HepG2 (cell line): Measurements from ENCODE around the gene EVC. TPM values are rescaled to one million over a fixed set of nuclear protein-coding genes. Genes with fewer than 3 reads are reported as not detected.

Source experiments
- ATAC-seq: fragments of 200-7000 bp; cut with Tn5 transposase; 3 replicates; pipeline ENCODE4 v1.9.1; 2020; ENCODE audit warnings: mild to moderate bottlenecking, moderate library complexity
- BruUV-seq: library from RNA; stranded (reverse); fragments of 400-500 nt; replicated peaks from 2 replicates; lab custom pipeline; 2021; lab: Mats Ljungman, UMichigan
- CTCF ChIA-PET: fragments of 300-600 bp; formaldehyde crosslinking; extraction: SDS; loops from one replicate; lab custom pipeline; 2021; ENCODE audit warnings: low total read pairs, inconsistent platforms, low intra/inter-chr PET ratio; lab: Yijun Ruan, JAX
- POLR2A ChIA-PET: fragments of 350-600 bp; sonication (Branson Sonifier 250); formaldehyde crosslinking; loops from one replicate; lab custom pipeline; 2020; ENCODE audit warnings: antibody characterized with exemption, inconsistent platforms; lab: Yijun Ruan, JAX
- DNase-seq: peaks from one replicate; pipeline ENCODE4 v3.0.0-alpha.2; 2015; ENCODE audit warnings: low spot score
- FAIRE-seq: peaks from 3 replicates; lab custom pipeline; 2011; peaks lifted over from hg19 to GRCh38; lab: Jason Lieb, UNC
- H2AFZ ChIP-seq: one replicate; pipeline ENCODE4 v1.6.1; 2011; ENCODE audit warnings: low read length, inconsistent platforms
- H3K27ac ChIP-seq: fragments of 300-600 bp; 3 replicates; pipeline ENCODE4 v1.8.0; 2011; ENCODE audit warnings: mixed run types, mild to moderate bottlenecking, mixed read lengths, low read length, inconsistent platforms; ENCODE audit not compliant: insufficient read depth; ENCODE audit errors: extremely low read length
- H3K27me3 ChIP-seq, 2 experiments: fragments of 200-600 bp in 1 of 2; 2 replicates in 1 of 2; 3 replicates in 1 of 2; pipeline versions ENCODE4 v1.6.0 to v1.8.0; 2011; ENCODE audit warnings: low read length in 2 of 2, mild to moderate bottlenecking in 2 of 2, moderate library complexity in 2 of 2, inconsistent platforms in 1 of 2; ENCODE audit not compliant: insufficient read depth in 2 of 2, control insufficient read depth in 1 of 2
- H3K36me3 ChIP-seq, 2 experiments: fragments of 200-600 bp in 1 of 2; replicated peaks in 1 of 2; 2 replicates in 1 of 2; 3 replicates in 1 of 2; pipeline versions ENCODE4 v1.5.1 to v1.8.0; 2011; ENCODE audit warnings: low read length in 2 of 2, inconsistent platforms in 1 of 2; ENCODE audit not compliant: insufficient read depth in 2 of 2, control insufficient read depth in 1 of 2
- H3K4me1 ChIP-seq: 2 replicates; pipeline ENCODE4 v1.5.1; 2012; ENCODE audit warnings: low read length, inconsistent platforms; ENCODE audit not compliant: insufficient read depth
- H3K4me2 ChIP-seq: 2 replicates; pipeline ENCODE4 v1.6.0; 2011; ENCODE audit warnings: low read depth, low read length, inconsistent platforms
- H3K4me3 ChIP-seq, 3 experiments: fragments of 200-600 bp in 1 of 3; sonication (generic), shearing (Covaris generic) in 1 of 3; replicated peaks in 1 of 3; 2 replicates each; pipeline ENCODE4 v1.5.1; 2011 to 2016; ENCODE audit warnings: low read length in 3 of 3, inconsistent platforms in 2 of 3, low read depth in 2 of 3, mild to moderate bottlenecking in 2 of 3, control low read depth in 1 of 3, mixed read lengths in 1 of 3; ENCODE audit not compliant: insufficient read depth in 1 of 3
- H3K79me2 ChIP-seq: one replicate; pipeline ENCODE4 v1.6.1; 2011; ENCODE audit warnings: low read length, inconsistent platforms; ENCODE audit not compliant: insufficient read depth
- H3K9ac ChIP-seq: 2 replicates; pipeline ENCODE4 v1.6.0; 2011; ENCODE audit warnings: mild to moderate bottlenecking, low read depth, low read length, inconsistent platforms; ENCODE audit not compliant: insufficient read depth
- H3K9me3 ChIP-seq: 2 replicates; pipeline ENCODE4 v1.5.1; 2012; ENCODE audit warnings: mild to moderate bottlenecking, low read length
- H4K20me1 ChIP-seq: 2 replicates; pipeline ENCODE4 v1.6.0; 2011; ENCODE audit warnings: inconsistent platforms, mild to moderate bottlenecking, low read length, moderate library complexity; ENCODE audit not compliant: insufficient read depth
- ARID4A ChIP-seq: sonication (generic); formaldehyde crosslinking; IDR thresholded peaks from 2 replicates; pipeline ENCODE4 v1.5.0; 2020; ENCODE audit warnings: mild to moderate bottlenecking, missing genetic modification reagents, borderline replicate concordance
- ATF1 ChIP-seq: IDR thresholded peaks from 2 replicates; pipeline ENCODE4 v1.6.1; 2016; ENCODE audit warnings: mild to moderate bottlenecking, control low read depth
- FOXO1 ChIP-seq: sonication (generic); formaldehyde crosslinking; IDR thresholded peaks from 2 replicates; pipeline ENCODE4 v1.4.0; 2020; ENCODE audit warnings: missing genetic modification reagents
- NFE2 ChIP-seq: sonication (generic); formaldehyde crosslinking; IDR thresholded peaks from 2 replicates; pipeline ENCODE4 v1.4.0; 2020; ENCODE audit warnings: missing genetic modification reagents
- THAP7 ChIP-seq: sonication (generic); formaldehyde crosslinking; IDR thresholded peaks from 2 replicates; pipeline ENCODE4 v1.8.1; 2023; ENCODE audit warnings: mild to moderate bottlenecking, missing genetic modification reagents
- TP53 ChIP-seq: sonication (generic); formaldehyde crosslinking; conservative IDR thresholded peaks from 2 replicates; pipeline ENCODE4 v1.4.0; 2020; ENCODE audit warnings: missing genetic modification reagents
- ZFYVE20 ChIP-seq: sonication (generic); formaldehyde crosslinking; IDR thresholded peaks from 2 replicates; pipeline ENCODE4 v1.8.0; 2023; ENCODE audit warnings: low read depth, mild to moderate bottlenecking, moderate library complexity, missing genetic modification reagents, borderline replicate concordance
- ZNF629 ChIP-seq: sonication (generic); formaldehyde crosslinking; conservative IDR thresholded peaks from 2 replicates; pipeline ENCODE4 v1.5.0; 2020; ENCODE audit warnings: missing genetic modification reagents
- ZSCAN12 ChIP-seq: sonication (generic); formaldehyde crosslinking; IDR thresholded peaks from 2 replicates; pipeline ENCODE4 v1.9.0; 2021; ENCODE audit warnings: mild to moderate bottlenecking, missing genetic modification reagents
- WGBS: methylation state at CpG from one replicate; pipeline ENCODE4 v1.1.6; 2017; ENCODE audit warnings: low lambda C conversion rate; 5-methylcytosine and 5-hydroxymethylcytosine counted together
- in situ Hi-C: cut with HindIII; loops from 2 replicates; pipeline ENCODE4 v1.10.0; 2017; ENCODE audit warnings: low pct_unique_long_range_greater_than_20kb; ENCODE audit not compliant: extremely low pct_ligation_motif_present
- intact Hi-C: fragments of 100-400 bp; cut with micrococcal nuclease; formaldehyde crosslinking; loops from one replicate; pipeline ENCODE4 v1.10.0; 2022; ENCODE audit not compliant: unreplicated experiment
- polyA plus RNA-seq, 8 experiments: library from polyadenylated mRNA; depleted of rRNA in 3 of 8; stranded (reverse) in 7 of 8; unstranded in 1 of 8; fragments of >200 nt; fragmentation: Illumina TruSeq in 4 of 8; extraction: Trizol in 4 of 8; gene quantifications; 2 replicates each; pipeline versions ENCODE4 v1.2.1 to v1.2.3, GENCODE V29; 2011 to 2016; ENCODE audit warnings: low read depth in 4 of 8, missing spikeins in 1 of 8, mixed read lengths in 1 of 8; ENCODE audit not compliant: insufficient read depth in 1 of 8
- total RNA-seq, 5 experiments: library from RNA; depleted of rRNA; stranded (reverse); fragments of >200 nt; fragmentation: Illumina TruSeq; extraction: Trizol; gene quantifications; 2 replicates each; pipeline ENCODE4 v1.2.3, GENCODE V29; 2016; ENCODE audit warnings: low read depth in 1 of 5

EVC gene
- total and polyA plus RNA-seq, 2 of the 13 experiments (the other 11 are each of a cell fraction or from before 2014, with no cell fraction given) = 3.1 to 4.9 TPM

GRCh38 chr4:5719350-5720055 lies 8.5 kb downstream of the EVC start (continued):
- no peak for TF ChIP-seq ZFYVE20 (CRISPR knock-in tag)
- no peak for TF ChIP-seq TP53

- H3K4me3 ChIP-seq = no peak overlapping the region
Measured at GRCh38 chr4:5720157-5720850, 9.3 kb downstream of the EVC start.

More at GRCh38 chr4:5720157-5720850, 9.3 kb downstream of the EVC start:
- ATAC-seq (no peak), FAIRE-seq (no peak), DNase-seq (no peak)
- intact Hi-C loops (no loop called here), in situ Hi-C loops (no loop called here)
- H4K20me1 ChIP-seq = no peaks in the 10 kb centered on the region
- no TSS peak for BruUV-seq
- POLR2A ChIA-PET = interaction anchor here (2.1 kb wide), 1 partner anchor 10 kb away, joined by 11 read pairs; the partner anchor contains the start of gene EVC
- no peak overlapping the region for H3K4me2 ChIP-seq
- H3K4me1 ChIP-seq = peaks cover 91% of the 10 kb centered on the region
- H3K79me2 ChIP-seq = no peaks in the 10 kb centered on the region
- peaks cover 4 to 20% of the 10 kb centered on the region in 2 experiments; a peak in 3 of 5 replicates for H3K36me3 ChIP-seq
- H3K27me3 ChIP-seq = no peaks in the 10 kb centered on the region; a peak in 1 of 5 replicates
- no peak for TF ChIP-seq ATF1 (CRISPR knock-in tag)
- no peak for TF ChIP-seq THAP7
- no peak for TF ChIP-seq FOXO1 (CRISPR knock-in tag)
- no peak for TF ChIP-seq NFE2
- TF ChIP-seq ARID4A = no peak
- peak; percentile 70 for TF ChIP-seq ZNF629 (CRISPR knock-in tag)
- TF ChIP-seq ZSCAN12 (CRISPR knock-in tag) = no peak
- 79% methylated on average over 15 of the region's 16 CpGs for WGBS
- CTCF ChIA-PET = no interaction called here
- H3K27ac ChIP-seq = no peak overlapping the region
- H3K9me3 ChIP-seq = peaks cover 2% of the 10 kb centered on the region
- no peak overlapping the region for H2AFZ ChIP-seq
- H3K9ac ChIP-seq = no peak overlapping the region
